ENCODE results near the gene CCDC70. TPM values are rescaled to one million over a fixed set of nuclear protein-coding genes. Genes with fewer than 3 reads are reported as not detected.

Gene CCDC70
- total RNA-seq, 4 donors from 2014 or later: not detected

DNA sequence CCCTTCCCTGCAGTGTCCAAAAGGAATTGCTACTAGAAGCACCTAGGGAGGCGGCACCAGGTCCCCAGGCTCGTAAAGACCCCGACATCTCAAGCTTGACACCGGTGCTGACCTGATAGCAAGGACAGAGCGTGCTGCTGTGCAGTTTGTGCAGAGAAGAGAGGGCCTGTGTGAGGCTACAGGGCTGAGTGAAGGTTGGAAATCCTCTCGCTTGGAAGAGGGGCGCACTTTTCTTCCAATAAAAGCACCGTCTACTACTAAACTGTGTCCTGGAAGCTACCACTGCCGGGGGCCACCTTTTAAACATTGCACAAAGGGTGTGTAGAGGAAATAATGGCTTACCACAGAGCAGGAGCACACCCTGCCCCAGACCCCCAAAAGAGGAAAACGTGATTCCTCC lies 27.8 kb upstream of the CCDC70 start:
- peaks cover 0 to 5% (median 0%) of the 10 kb centered on the region in 3 donors for H3K4me1 ChIP-seq
- H3K4me3 ChIP-seq: no peak overlapping the region
- H3K36me3 ChIP-seq: no peaks in the 10 kb centered on the region
- no peak for ATAC-seq
- H3K9me3 ChIP-seq: no peaks in the 10 kb centered on the region
- H3K27ac ChIP-seq: no peak overlapping the region
- 64 to 93% methylated on average over 5 to 10 of the region's 10 CpGs for WGBS, 2 donors (ENCODE audit: low coverage in 1 of 2)
- TF ChIP-seq, protein P1, sequence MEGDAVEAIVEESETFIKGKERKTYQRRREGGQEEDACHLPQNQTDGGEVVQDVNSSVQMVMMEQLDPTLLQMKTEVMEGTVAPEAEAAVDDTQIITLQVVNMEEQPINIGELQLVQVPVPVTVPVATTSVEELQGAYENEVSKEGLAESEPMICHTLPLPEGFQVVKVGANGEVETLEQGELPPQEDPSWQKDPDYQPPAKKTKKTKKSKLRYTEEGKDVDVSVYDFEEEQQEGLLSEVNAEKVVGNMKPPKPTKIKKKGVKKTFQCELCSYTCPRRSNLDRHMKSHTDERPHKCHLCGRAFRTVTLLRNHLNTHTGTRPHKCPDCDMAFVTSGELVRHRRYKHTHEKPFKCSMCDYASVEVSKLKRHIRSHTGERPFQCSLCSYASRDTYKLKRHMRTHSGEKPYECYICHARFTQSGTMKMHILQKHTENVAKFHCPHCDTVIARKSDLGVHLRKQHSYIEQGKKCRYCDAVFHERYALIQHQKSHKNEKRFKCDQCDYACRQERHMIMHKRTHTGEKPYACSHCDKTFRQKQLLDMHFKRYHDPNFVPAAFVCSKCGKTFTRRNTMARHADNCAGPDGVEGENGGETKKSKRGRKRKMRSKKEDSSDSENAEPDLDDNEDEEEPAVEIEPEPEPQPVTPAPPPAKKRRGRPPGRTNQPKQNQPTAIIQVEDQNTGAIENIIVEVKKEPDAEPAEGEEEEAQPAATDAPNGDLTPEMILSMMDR (IDR thresholded peaks at IDR 0.05): no peak
- TF ChIP-seq POLR2A (IDR thresholded peaks at IDR 0.05): no peak
- TF ChIP-seq POLR2AphosphoS5 (IDR thresholded peaks at IDR 0.05): no peak
- TF ChIP-seq EP300 (IDR thresholded peaks at IDR 0.05): no peak
- no peaks in the 10 kb centered on the region for H3K27me3 ChIP-seq

DNA sequence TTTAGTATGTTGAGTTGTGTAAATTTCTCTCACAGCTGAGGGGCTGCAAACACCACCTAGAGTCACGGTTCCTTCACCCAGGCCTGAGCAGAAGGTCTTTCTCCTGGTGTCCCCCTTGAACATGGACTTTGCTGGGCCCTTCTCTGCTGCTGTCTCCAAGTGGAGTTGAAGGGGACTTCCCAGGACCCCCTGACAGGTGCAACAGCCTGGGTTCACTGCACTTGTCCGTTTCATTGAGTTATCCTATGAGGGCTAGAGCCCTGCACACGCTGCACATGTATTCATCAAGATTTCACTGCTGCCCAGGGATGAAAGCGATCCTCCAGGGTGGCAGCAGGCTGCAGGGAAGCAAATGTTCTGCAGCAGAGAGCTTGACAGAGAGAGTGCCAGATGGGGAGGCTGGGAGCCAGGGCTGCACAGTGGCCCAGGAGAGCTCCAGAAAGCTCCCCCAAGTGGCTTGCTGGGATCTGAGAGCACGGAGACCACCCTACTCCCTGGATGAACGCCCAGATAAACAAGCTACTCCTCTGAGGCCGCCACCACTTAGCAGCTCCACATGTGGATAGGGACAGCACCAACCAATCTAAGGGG lies 27.1 kb upstream of the CCDC70 start:
- WGBS, 2 donors (ENCODE audit: low coverage in 1 of 2): 41 to 49% methylated on average over 4 of the region's 7 CpGs
- no peak for ATAC-seq
- Histone ChIP-seq H3K36me3 (no peaks in the 10 kb centered on the region), H3K4me1 (peaks cover 0 to 5% (median 0%) of the 10 kb centered on the region in 3 donors), H3K27ac (no peak overlapping the region), H3K27me3 (no peaks in the 10 kb centered on the region), H3K4me3 (no peak overlapping the region), H3K9me3 (no peaks in the 10 kb centered on the region)
- TF ChIP-seq EP300 (IDR thresholded peaks at IDR 0.05) (no peak), POLR2A (IDR thresholded peaks at IDR 0.05) (no peak), POLR2AphosphoS5 (IDR thresholded peaks at IDR 0.05) (no peak)
- TF ChIP-seq, protein P1 (IDR thresholded peaks at IDR 0.05): no peak

DNA sequence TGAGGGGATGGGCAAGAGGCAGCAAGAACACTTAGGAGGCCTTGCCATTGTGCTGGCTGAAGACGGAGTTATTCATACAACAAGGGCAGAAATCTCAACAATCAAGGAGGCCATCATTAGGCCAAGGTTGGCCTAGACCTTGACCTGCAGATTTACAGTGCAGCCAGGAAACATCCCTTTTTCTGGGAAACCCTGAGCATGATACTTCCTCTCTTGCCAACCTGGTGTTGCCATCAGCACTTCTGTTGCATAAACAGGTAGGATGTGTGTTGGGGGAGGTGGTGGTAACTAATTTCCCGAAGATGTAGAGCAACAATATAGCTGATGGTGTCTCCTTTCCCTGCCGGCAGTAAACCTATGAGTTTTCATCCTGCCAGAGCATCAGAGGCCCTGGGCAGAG lies 24.8 kb upstream of the CCDC70 start:
- no peaks in the 10 kb centered on the region for H3K27me3 ChIP-seq
- ATAC-seq: no peak
- no peak overlapping the region for H3K4me3 ChIP-seq
- TF ChIP-seq EP300 (IDR thresholded peaks at IDR 0.05) (no peak), POLR2AphosphoS5 (IDR thresholded peaks at IDR 0.05) (no peak), POLR2A (IDR thresholded peaks at IDR 0.05) (no peak)
- TF ChIP-seq, protein P1 (IDR thresholded peaks at IDR 0.05): no peak
- peaks cover 0 to 5% (median 0%) of the 10 kb centered on the region in 3 donors for H3K4me1 ChIP-seq
- no peaks in the 10 kb centered on the region for H3K36me3 ChIP-seq
- no peaks in the 10 kb centered on the region for H3K9me3 ChIP-seq
- 78 to 83% methylated on average over 1 to 2 of the region's 3 CpGs for WGBS, 2 donors (ENCODE audit: low coverage in 1 of 2)
- H3K27ac ChIP-seq: no peak overlapping the region

DNA sequence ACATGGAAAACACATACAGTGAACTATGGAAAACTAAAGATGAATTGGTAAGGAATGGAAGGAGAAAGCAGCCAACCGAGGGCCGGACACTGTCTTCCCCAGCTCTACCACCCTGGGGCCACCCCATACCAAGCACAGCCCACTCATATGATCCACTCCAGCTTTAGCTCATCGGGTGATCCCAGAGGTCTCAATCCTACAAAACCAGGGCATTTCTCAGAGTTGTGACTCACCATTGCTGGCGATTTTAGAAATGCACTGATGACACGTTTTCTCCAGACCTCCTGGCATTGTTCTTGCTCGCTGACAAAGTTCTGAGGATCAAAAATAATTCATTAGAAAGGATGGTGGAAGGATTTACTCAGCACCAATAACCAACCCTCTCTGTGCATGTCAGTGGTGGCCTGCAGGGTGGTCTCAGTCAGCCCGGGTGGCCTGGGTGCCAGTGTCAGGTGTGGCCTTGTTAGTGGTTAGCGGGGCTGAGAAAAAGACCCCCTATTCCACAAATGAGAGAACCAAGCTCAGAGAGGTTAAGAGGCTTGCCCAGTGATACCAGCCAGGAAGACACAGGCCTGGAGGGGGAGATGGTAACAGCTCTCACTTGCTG lies 23.4 kb upstream of the CCDC70 start:
- Histone ChIP-seq H3K27me3 (no peaks in the 10 kb centered on the region), H3K27ac (no peak overlapping the region), H3K9me3 (no peaks in the 10 kb centered on the region), H3K36me3 (no peaks in the 10 kb centered on the region), H3K4me3 (no peak overlapping the region), H3K4me1 (no peaks in the 10 kb centered on the region)
- WGBS, 2 donors (ENCODE audit: low coverage in 1 of 2): 76 to 79% methylated on average over 2 of the region's 8 CpGs
- ATAC-seq: no peak
- TF ChIP-seq EP300 (IDR thresholded peaks at IDR 0.05) (no peak), POLR2AphosphoS5 (IDR thresholded peaks at IDR 0.05) (no peak)
- TF ChIP-seq, protein P1 (IDR thresholded peaks at IDR 0.05): no peak
